ENCODE results near the gene MUC22.
"Not testable (repeated sequence)": the region's sequence is repeated elsewhere in the genome, so short reads cannot be mapped to it uniquely, and the experiment has no call there.

DNA sequence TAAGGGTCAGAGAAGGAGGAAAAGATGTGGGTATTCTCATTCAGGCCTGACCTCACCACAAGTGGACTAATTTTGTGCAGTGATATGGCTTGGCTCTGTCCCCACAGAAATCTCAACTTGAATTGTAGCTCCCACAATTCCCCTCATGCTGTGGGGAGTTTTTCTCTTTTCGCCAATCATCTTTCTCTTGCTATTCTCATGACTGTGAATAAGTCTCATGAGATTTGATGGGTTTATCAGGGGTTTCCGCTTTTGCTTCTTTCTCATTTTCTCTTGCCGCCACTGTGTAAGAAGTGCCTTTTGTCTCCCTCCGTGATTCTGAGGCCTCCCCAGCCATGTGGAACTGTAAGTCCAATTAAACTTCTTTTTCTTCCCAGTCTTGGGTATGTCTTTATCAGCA is 42.9 kb downstream of the MUC22 start:
- TF ChIP-seq ZNF274 (IDR thresholded peaks at IDR 0.05; ENCODE audit: low read depth, low read length); YY1 (IDR thresholded peaks at IDR 0.05; ENCODE audit: insufficient read depth, insufficient read length): not testable (repeated sequence)
